HEK293 (cell line): ENCODE results near the gene RIT1.

Experiments used
- BCL11A ChIP-seq: fragments of 450-650 bp; formaldehyde crosslinking; IDR thresholded peaks from 2 replicates; pipeline ENCODE4 v1.5.1; 2016; ENCODE audit warnings: low read depth, missing biosample characterization, missing genetic modification characterization
- GLI2 ChIP-seq: fragments of 450-650 bp; formaldehyde crosslinking; IDR thresholded peaks from 2 replicates; pipeline ENCODE4; 2017; ENCODE audit warnings: missing biosample characterization, missing genetic modification characterization, low read depth, borderline replicate concordance
- GLIS1 ChIP-seq: fragments of 450-650 bp; formaldehyde crosslinking; IDR thresholded peaks from 2 replicates; pipeline ENCODE4 v1.5.1; 2016; ENCODE audit warnings: missing biosample characterization, missing genetic modification characterization
- MEIS1 ChIP-seq: sonication (generic); formaldehyde crosslinking; IDR thresholded peaks from 2 replicates; pipeline ENCODE4 v1.8.1; 2022; ENCODE audit warnings: missing genetic modification reagents, mild to moderate bottlenecking, borderline replicate concordance
- OSR2 ChIP-seq: fragments of 450-650 bp; formaldehyde crosslinking; IDR thresholded peaks from 2 replicates; pipeline ENCODE4 v1.5.1; 2016; ENCODE audit warnings: missing biosample characterization, missing genetic modification characterization
- RBAK ChIP-seq: fragments of 450-650 bp; formaldehyde crosslinking; IDR thresholded peaks from 2 replicates; pipeline ENCODE4 v1.5.1; 2016; ENCODE audit warnings: missing biosample characterization, missing genetic modification characterization
- SCRT1 ChIP-seq: fragments of 450-650 bp; formaldehyde crosslinking; IDR thresholded peaks from 2 replicates; pipeline ENCODE4 v1.5.1; 2016; ENCODE audit warnings: missing biosample characterization, missing genetic modification characterization, borderline replicate concordance
- SP3 ChIP-seq: fragments of 450-650 bp; formaldehyde crosslinking; IDR thresholded peaks from 2 replicates; pipeline ENCODE4 v1.5.1; 2016; ENCODE audit warnings: missing biosample characterization, missing genetic modification characterization
- ZBTB48 ChIP-seq: fragments of 450-650 bp; formaldehyde crosslinking; IDR thresholded peaks from 2 replicates; pipeline ENCODE4 v1.5.1; 2016; ENCODE audit warnings: missing biosample characterization, missing genetic modification characterization
- ZBTB49 ChIP-seq: fragments of 450-650 bp; formaldehyde crosslinking; IDR thresholded peaks from 2 replicates; pipeline ENCODE4 v1.5.1; 2016; ENCODE audit warnings: missing biosample characterization, missing genetic modification characterization, low read depth
- ZEB2 ChIP-seq: fragments of 450-650 bp; formaldehyde crosslinking; IDR thresholded peaks from 2 replicates; pipeline ENCODE4 v1.5.1; 2016; ENCODE audit warnings: missing biosample characterization, missing genetic modification characterization
- ZNF138 ChIP-seq: fragments of 450-650 bp; formaldehyde crosslinking; IDR thresholded peaks from 2 replicates; pipeline ENCODE4 v1.5.1; 2016; ENCODE audit warnings: missing biosample characterization, missing genetic modification characterization, borderline replicate concordance
- ZNF239 ChIP-seq: fragments of 450-650 bp; formaldehyde crosslinking; IDR thresholded peaks from 2 replicates; pipeline ENCODE4 v1.5.1; 2016; ENCODE audit warnings: missing biosample characterization, missing genetic modification characterization
- ZNF324 ChIP-seq: fragments of 450-650 bp; formaldehyde crosslinking; IDR thresholded peaks from 2 replicates; pipeline ENCODE4 v1.5.1; 2016; ENCODE audit warnings: missing biosample characterization, missing genetic modification characterization
- ZNF518A ChIP-seq: fragments of 450-650 bp; formaldehyde crosslinking; conservative IDR thresholded peaks from 2 replicates; pipeline ENCODE4 v1.5.1; 2016; ENCODE audit warnings: low read depth, missing biosample characterization, missing genetic modification characterization
- ZNF600 ChIP-seq: fragments of 450-650 bp; formaldehyde crosslinking; IDR thresholded peaks from 2 replicates; pipeline ENCODE4 v1.5.1; 2016; ENCODE audit warnings: missing biosample characterization, missing genetic modification characterization
- ZNF621 ChIP-seq: fragments of 450-650 bp; formaldehyde crosslinking; IDR thresholded peaks from 2 replicates; pipeline ENCODE4 v1.5.1; 2017; ENCODE audit warnings: missing biosample characterization, missing genetic modification characterization
- ZNF664 ChIP-seq: fragments of 450-650 bp; formaldehyde crosslinking; IDR thresholded peaks from 2 replicates; pipeline ENCODE4 v1.5.1; 2016; ENCODE audit warnings: missing biosample characterization, missing genetic modification characterization
- TF ChIP-seq, protein P1 (sequence below): fragments of 450-650 bp; formaldehyde crosslinking; IDR thresholded peaks from 2 replicates; pipeline ENCODE4 v1.5.1; 2016; ENCODE audit warnings: missing biosample characterization, missing genetic modification characterization
- TF ChIP-seq, protein P2 (sequence below): fragments of 450-650 bp; IDR thresholded peaks from 2 replicates; pipeline ENCODE4 v1.5.1; 2018; ENCODE audit warnings: missing biosample characterization, missing genetic modification characterization
- TF ChIP-seq, protein P3 (sequence below): fragments of 450-650 bp; formaldehyde crosslinking; IDR thresholded peaks from 2 replicates; pipeline ENCODE4 v1.5.1; 2016; ENCODE audit warnings: missing biosample characterization, missing genetic modification characterization, borderline replicate concordance
- TF ChIP-seq, protein P4 (sequence below): fragments of 450-650 bp; formaldehyde crosslinking; IDR thresholded peaks from 2 replicates; pipeline ENCODE4 v1.5.1; 2017; ENCODE audit warnings: missing biosample characterization, missing genetic modification characterization

RIT1 gene

GRCh38 chr1:155934097-155934935 lies 23.2 kb upstream of the RIT1 start, which contains the start of gene KHDC4 (continued):
- TF ChIP-seq ZNF518A (tag by site-specific recombination) (peak; percentile 98), GLI2 (no peak), ZEB2 (tag by site-specific recombination) (peak; percentile 69), ZNF600 (tag by site-specific recombination) (peak; percentile 38), OSR2 (peak; percentile 19; the same call in 1 of the 2 replicates), RBAK (tag by site-specific recombination) (no peak), ZBTB48 (tag by site-specific recombination) (no peak), ZBTB49 (tag by site-specific recombination) (no peak), ZNF239 (tag by site-specific recombination) (peak; percentile 74; the same call in 1 of the 2 replicates), ZNF324 (tag by site-specific recombination) (no peak; the same call in 1 of the 2 replicates), BCL11A (peak; percentile 45; the same call in 1 of the 2 replicates), ZNF621 (tag by site-specific recombination) (no peak), ZNF138 (tag by site-specific recombination) (no peak), SCRT1 (tag by site-specific recombination) (no peak), SP3 (tag by site-specific recombination) (peak; percentile 89), GLIS1 (peak; percentile 72), MEIS1 (CRISPR knock-in tag) (no peak), ZNF664 (tag by site-specific recombination) (peak; percentile 45)
- TF ChIP-seq, protein P1, sequence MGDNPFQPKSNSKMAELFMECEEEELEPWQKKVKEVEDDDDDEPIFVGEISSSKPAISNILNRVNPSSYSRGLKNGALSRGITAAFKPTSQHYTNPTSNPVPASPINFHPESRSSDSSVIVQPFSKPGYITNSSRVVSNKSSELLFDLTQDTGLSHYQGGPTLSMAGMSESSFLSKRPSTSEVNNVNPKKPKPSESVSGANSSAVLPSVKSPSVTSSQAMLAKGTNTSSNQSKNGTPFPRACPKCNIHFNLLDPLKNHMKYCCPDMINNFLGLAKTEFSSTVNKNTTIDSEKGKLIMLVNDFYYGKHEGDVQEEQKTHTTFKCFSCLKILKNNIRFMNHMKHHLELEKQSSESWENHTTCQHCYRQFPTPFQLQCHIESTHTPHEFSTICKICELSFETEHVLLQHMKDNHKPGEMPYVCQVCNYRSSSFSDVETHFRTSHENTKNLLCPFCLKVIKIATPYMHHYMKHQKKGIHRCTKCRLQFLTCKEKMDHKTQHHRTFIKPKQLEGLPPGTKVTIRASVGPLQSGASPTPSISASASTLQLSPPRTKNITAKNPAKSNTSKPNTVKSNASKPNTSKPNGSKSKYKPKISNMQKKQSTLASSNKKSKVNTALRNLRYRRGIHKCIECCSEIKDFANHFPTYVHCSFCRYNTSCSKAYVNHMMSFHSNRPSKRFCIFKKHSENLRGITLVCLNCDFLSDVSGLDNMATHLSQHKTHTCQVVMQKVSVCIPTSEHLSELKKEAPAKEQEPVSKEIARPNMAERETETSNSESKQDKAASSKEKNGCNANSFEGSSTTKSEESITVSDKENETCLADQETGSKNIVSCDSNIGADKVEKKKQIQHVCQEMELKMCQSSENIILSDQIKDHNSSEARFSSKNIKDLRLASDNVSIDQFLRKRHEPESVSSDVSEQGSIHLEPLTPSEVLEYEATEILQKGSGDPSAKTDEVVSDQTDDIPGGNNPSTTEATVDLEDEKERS, result peak; percentile 10; the same call in 1 of the 2 replicates
- TF ChIP-seq, protein P2, sequence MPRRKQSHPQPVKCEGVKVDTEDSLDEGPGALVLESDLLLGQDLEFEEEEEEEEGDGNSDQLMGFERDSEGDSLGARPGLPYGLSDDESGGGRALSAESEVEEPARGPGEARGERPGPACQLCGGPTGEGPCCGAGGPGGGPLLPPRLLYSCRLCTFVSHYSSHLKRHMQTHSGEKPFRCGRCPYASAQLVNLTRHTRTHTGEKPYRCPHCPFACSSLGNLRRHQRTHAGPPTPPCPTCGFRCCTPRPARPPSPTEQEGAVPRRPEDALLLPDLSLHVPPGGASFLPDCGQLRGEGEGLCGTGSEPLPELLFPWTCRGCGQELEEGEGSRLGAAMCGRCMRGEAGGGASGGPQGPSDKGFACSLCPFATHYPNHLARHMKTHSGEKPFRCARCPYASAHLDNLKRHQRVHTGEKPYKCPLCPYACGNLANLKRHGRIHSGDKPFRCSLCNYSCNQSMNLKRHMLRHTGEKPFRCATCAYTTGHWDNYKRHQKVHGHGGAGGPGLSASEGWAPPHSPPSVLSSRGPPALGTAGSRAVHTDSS (tag by site-specific recombination), result no peak
- TF ChIP-seq, protein P3, sequence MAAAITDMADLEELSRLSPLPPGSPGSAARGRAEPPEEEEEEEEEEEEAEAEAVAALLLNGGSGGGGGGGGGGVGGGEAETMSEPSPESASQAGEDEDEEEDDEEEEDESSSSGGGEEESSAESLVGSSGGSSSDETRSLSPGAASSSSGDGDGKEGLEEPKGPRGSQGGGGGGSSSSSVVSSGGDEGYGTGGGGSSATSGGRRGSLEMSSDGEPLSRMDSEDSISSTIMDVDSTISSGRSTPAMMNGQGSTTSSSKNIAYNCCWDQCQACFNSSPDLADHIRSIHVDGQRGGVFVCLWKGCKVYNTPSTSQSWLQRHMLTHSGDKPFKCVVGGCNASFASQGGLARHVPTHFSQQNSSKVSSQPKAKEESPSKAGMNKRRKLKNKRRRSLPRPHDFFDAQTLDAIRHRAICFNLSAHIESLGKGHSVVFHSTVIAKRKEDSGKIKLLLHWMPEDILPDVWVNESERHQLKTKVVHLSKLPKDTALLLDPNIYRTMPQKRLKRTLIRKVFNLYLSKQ, result no peak
- TF ChIP-seq, protein P4, sequence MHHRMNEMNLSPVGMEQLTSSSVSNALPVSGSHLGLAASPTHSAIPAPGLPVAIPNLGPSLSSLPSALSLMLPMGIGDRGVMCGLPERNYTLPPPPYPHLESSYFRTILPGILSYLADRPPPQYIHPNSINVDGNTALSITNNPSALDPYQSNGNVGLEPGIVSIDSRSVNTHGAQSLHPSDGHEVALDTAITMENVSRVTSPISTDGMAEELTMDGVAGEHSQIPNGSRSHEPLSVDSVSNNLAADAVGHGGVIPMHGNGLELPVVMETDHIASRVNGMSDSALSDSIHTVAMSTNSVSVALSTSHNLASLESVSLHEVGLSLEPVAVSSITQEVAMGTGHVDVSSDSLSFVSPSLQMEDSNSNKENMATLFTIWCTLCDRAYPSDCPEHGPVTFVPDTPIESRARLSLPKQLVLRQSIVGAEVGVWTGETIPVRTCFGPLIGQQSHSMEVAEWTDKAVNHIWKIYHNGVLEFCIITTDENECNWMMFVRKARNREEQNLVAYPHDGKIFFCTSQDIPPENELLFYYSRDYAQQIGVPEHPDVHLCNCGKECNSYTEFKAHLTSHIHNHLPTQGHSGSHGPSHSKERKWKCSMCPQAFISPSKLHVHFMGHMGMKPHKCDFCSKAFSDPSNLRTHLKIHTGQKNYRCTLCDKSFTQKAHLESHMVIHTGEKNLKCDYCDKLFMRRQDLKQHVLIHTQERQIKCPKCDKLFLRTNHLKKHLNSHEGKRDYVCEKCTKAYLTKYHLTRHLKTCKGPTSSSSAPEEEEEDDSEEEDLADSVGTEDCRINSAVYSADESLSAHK (tag by site-specific recombination), result no peak
